H1 (cell line): ENCODE data around the gene KRTAP9-7. TPM values are rescaled to one million over a fixed set of nuclear protein-coding genes. Genes with fewer than 3 reads are reported as not detected.

Experiments
- CTCF ChIA-PET: fragments of 300-600 bp; sonication (Branson Sonifier 250); formaldehyde crosslinking; loops from one replicate; lab custom pipeline; 2021; ENCODE audit not compliant: partially characterized antibody; lab: Charles Lee
- POLR2A ChIA-PET: fragments of 300-600 bp; sonication (Branson Sonifier 250); formaldehyde crosslinking; loops from one replicate; lab custom pipeline; 2021; ENCODE audit warnings: inconsistent platforms; ENCODE audit not compliant: partially characterized antibody; lab: Charles Lee
- DNase-seq, 2 experiments: peaks; one replicate each; pipeline versions ENCODE4 v3.0.0 to v3.0.0-alpha.2; 2010 to 2022; ENCODE audit warnings: low spot score in 2 of 2, low read depth in 1 of 2, mixed read lengths in 1 of 2
- FAIRE-seq: peaks from 2 replicates; lab custom pipeline; 2011; peaks lifted over from hg19 to GRCh38; lab: Jason Lieb, UNC
- H2AFZ ChIP-seq: 2 replicates; pipeline ENCODE4 v1.8.1; 2012; ENCODE audit warnings: low read length, inconsistent platforms
- H2AK5ac ChIP-seq: 2 replicates; pipeline ENCODE4 v1.6.1; 2013; ENCODE audit warnings: low read depth, low read length
- H2BK120ac ChIP-seq: replicated peaks from 2 replicates; pipeline ENCODE3; 2013; ENCODE audit warnings: low read depth, low read length, inconsistent platforms
- H2BK12ac ChIP-seq: 2 replicates; pipeline ENCODE4 v1.6.1; 2013; ENCODE audit warnings: low read depth, low read length
- H2BK15ac ChIP-seq: 2 replicates; pipeline ENCODE4 v1.6.1; 2013; ENCODE audit warnings: low read length
- H2BK20ac ChIP-seq: 2 replicates; pipeline ENCODE4 v1.6.1; 2013; ENCODE audit warnings: low read length
- H2BK5ac ChIP-seq: 2 replicates; pipeline ENCODE4 v1.6.1; 2013; ENCODE audit warnings: low read depth, low read length
- H3K14ac ChIP-seq: 2 replicates; pipeline ENCODE4 v1.6.1; 2013; ENCODE audit warnings: inconsistent platforms; ENCODE audit not compliant: insufficient read length
- H3K18ac ChIP-seq: 2 replicates; pipeline ENCODE4 v1.6.1; 2013; ENCODE audit warnings: low read length; ENCODE audit errors: extremely low read depth
- H3K23ac ChIP-seq: 2 replicates; pipeline ENCODE4 v1.6.1; 2013; ENCODE audit warnings: inconsistent platforms; ENCODE audit not compliant: insufficient read length
- H3K23me2 ChIP-seq: 2 replicates; pipeline ENCODE4 v1.6.1; 2013; ENCODE audit warnings: low read depth, low read length
- H3K27ac ChIP-seq: 2 replicates; pipeline ENCODE4 v1.6.1; 2011; ENCODE audit warnings: low read depth, low read length, inconsistent platforms
- H3K27me3 ChIP-seq, 4 experiments: replicated peaks in 1 of 4; 1 replicate in 1 of 4; 2 replicates in 3 of 4; pipeline versions ENCODE4 v1.6.1 to v1.8.1; 2011 to 2013; ENCODE audit warnings: low read length in 3 of 4, mild to moderate bottlenecking in 3 of 4, inconsistent platforms in 2 of 4, mixed read lengths in 2 of 4, moderate library complexity in 1 of 4; ENCODE audit not compliant: control insufficient read depth in 3 of 4, insufficient read depth in 3 of 4; ENCODE audit errors: extremely low read depth in 1 of 4
- H3K36me3 ChIP-seq, 4 experiments: 2 replicates each; pipeline versions ENCODE4 v1.6.1 to v1.8.1; 2011 to 2013; ENCODE audit warnings: mild to moderate bottlenecking in 4 of 4, low read length in 3 of 4, moderate library complexity in 2 of 4, control low read depth in 1 of 4, inconsistent platforms in 1 of 4; ENCODE audit not compliant: insufficient read depth in 4 of 4, control insufficient read depth in 2 of 4
- H3K4ac ChIP-seq: replicated peaks from 2 replicates; pipeline ENCODE3; 2013; ENCODE audit warnings: low read length, low read depth, mixed read lengths, inconsistent platforms; ENCODE audit not compliant: insufficient read length
- H3K4me1 ChIP-seq, 4 experiments: replicated peaks in 1 of 4; 1 replicate in 1 of 4; 2 replicates in 3 of 4; pipeline versions ENCODE4 v1.6.1 to v1.8.1; 2011 to 2013; ENCODE audit warnings: low read length in 3 of 4, inconsistent platforms in 2 of 4, mixed read lengths in 1 of 4; ENCODE audit not compliant: insufficient read depth in 4 of 4, control insufficient read depth in 3 of 4
- H3K4me2 ChIP-seq, 2 experiments: 2 replicates each; pipeline versions ENCODE4 v1.6.1 to v1.8.1; 2011 to 2013; ENCODE audit warnings: low read depth in 2 of 2, low read length in 2 of 2, control low read depth in 1 of 2, inconsistent platforms in 1 of 2, mild to moderate bottlenecking in 1 of 2; ENCODE audit not compliant: insufficient read depth in 1 of 2
- H3K4me3 ChIP-seq, 4 experiments: fragments of 200-600, 300-600 bp in 1 of 4; sonication (generic), shearing (Covaris generic), sonication (Bioruptor Twin) in 1 of 4; 2 replicates each; pipeline versions ENCODE4 v1.5.1 to v1.8.1; 2011 to 2016; ENCODE audit warnings: low read length in 4 of 4, low read depth in 3 of 4, control low read depth in 2 of 4, inconsistent platforms in 2 of 4, mild to moderate bottlenecking in 2 of 4, mixed read lengths in 1 of 4, moderate library complexity in 1 of 4; ENCODE audit not compliant: insufficient read depth in 2 of 4; ENCODE audit errors: extremely low read depth in 1 of 4
- H3K56ac ChIP-seq: replicated peaks from 2 replicates; pipeline ENCODE3; 2013; ENCODE audit warnings: low read depth, mild to moderate bottlenecking, mixed read lengths, low read length, inconsistent platforms; ENCODE audit not compliant: insufficient read length
- H3K79me1 ChIP-seq: 2 replicates; pipeline ENCODE4 v1.6.1; 2013; ENCODE audit warnings: low read depth, low read length, control low read depth
- H3K79me2 ChIP-seq, 2 experiments: 2 replicates each; pipeline versions ENCODE4 v1.6.1 to v1.8.1; 2012 to 2013; ENCODE audit warnings: low read length in 2 of 2, mild to moderate bottlenecking in 2 of 2, inconsistent platforms in 1 of 2; ENCODE audit not compliant: insufficient read depth in 2 of 2, control insufficient read depth in 1 of 2
- H3K9ac ChIP-seq, 4 experiments: replicated peaks in 1 of 4; 1 replicate in 1 of 4; 2 replicates in 3 of 4; pipeline versions ENCODE4 v1.6.1 to v1.8.1; 2011 to 2013; ENCODE audit warnings: low read depth in 3 of 4, low read length in 3 of 4, control low read depth in 2 of 4, mild to moderate bottlenecking in 2 of 4, moderate library complexity in 2 of 4, inconsistent platforms in 1 of 4; ENCODE audit errors: extremely low read depth in 1 of 4
- H3K9me3 ChIP-seq, 2 experiments: 2 replicates each; pipeline versions ENCODE4 v1.6.1 to v1.8.1; 2012 to 2013; ENCODE audit warnings: mild to moderate bottlenecking in 2 of 2, moderate library complexity in 2 of 2, control low read depth in 1 of 2, inconsistent platforms in 1 of 2, low read depth in 1 of 2, low read length in 1 of 2, mixed read lengths in 1 of 2; ENCODE audit not compliant: insufficient read depth in 2 of 2
- H4K20me1 ChIP-seq, 2 experiments: replicated peaks in 1 of 2; 2 replicates each; pipeline versions ENCODE3 to v1.8.1; 2011 to 2013; ENCODE audit warnings: inconsistent platforms in 2 of 2, low read length in 2 of 2, mild to moderate bottlenecking in 1 of 2; ENCODE audit not compliant: insufficient read depth in 2 of 2, control insufficient read depth in 1 of 2
- H4K5ac ChIP-seq: 2 replicates; pipeline ENCODE4 v1.6.1; 2013; ENCODE audit warnings: low read length, low read depth, mixed read lengths, inconsistent platforms; ENCODE audit not compliant: insufficient read length
- H4K8ac ChIP-seq: 2 replicates; pipeline ENCODE4 v1.8.0; 2013; ENCODE audit warnings: mild to moderate bottlenecking, moderate library complexity, low read length, inconsistent platforms; ENCODE audit not compliant: insufficient read depth; ENCODE audit errors: extremely low read depth
- H4K91ac ChIP-seq: replicated peaks from 2 replicates; pipeline ENCODE3; 2013; ENCODE audit warnings: low read length, mixed read lengths, inconsistent platforms; ENCODE audit not compliant: insufficient read length
- ASH2L ChIP-seq: fragments of 200-600, 300-600 bp; sonication (generic); IDR thresholded peaks from one replicate; pipeline ENCODE4 v1.7.1; 2017; ENCODE audit warnings: low read length
- CHD1 ChIP-seq: IDR thresholded peaks from 2 replicates; pipeline ENCODE4 v1.6.1; 2012; ENCODE audit warnings: low read depth, low read length, improper control_type of control experiment
- EGR1 ChIP-seq: IDR thresholded peaks from 2 replicates; pipeline ENCODE4 v1.6.1; 2011; ENCODE audit warnings: low read depth, low read length, borderline replicate concordance
- KDM5A ChIP-seq: fragments of 200-600 bp; IDR thresholded peaks from 2 replicates; pipeline ENCODE4 v1.7.1; 2012; ENCODE audit warnings: mild to moderate bottlenecking, low read length, inconsistent platforms, mixed read lengths
- PHF8 ChIP-seq: fragments of 200-600 bp; sonication (generic); conservative IDR thresholded peaks from 2 replicates; pipeline ENCODE4 v1.7.1; 2012; ENCODE audit warnings: low read depth, mild to moderate bottlenecking, inconsistent platforms, low read length, moderate library complexity
- POLR2AphosphoS5 ChIP-seq: IDR thresholded peaks from 2 replicates; pipeline ENCODE4 v1.6.1; 2011; ENCODE audit warnings: low read depth, low read length
- SP2 ChIP-seq: IDR thresholded peaks from 2 replicates; pipeline ENCODE4 v1.6.1; 2012; ENCODE audit warnings: mild to moderate bottlenecking, low read length, inconsistent platforms
- SRF ChIP-seq: IDR thresholded peaks from 2 replicates; pipeline ENCODE4 v1.6.1; 2011; ENCODE audit warnings: mild to moderate bottlenecking, low read depth, low read length, moderate library complexity
- TBP ChIP-seq: IDR thresholded peaks from 2 replicates; pipeline ENCODE4 v1.6.1; 2011; ENCODE audit warnings: low read depth, low read length, improper control_type of control experiment
- ZNF274 ChIP-seq: IDR thresholded peaks from 2 replicates; pipeline ENCODE4 v1.7.0; 2012; ENCODE audit warnings: low read length, borderline replicate concordance; ENCODE audit errors: extremely low read depth
- WGBS, 2 experiments: shearing (Covaris generic) in 1 of 2; methylation state at CpG; one replicate each; pipeline versions ENCODE4 v1.1.6 to v1.1.7; 2013 to 2015; ENCODE audit warnings: low lambda C conversion rate in 2 of 2, mixed read lengths in 2 of 2, inconsistent platforms in 1 of 2, low coverage in 1 of 2, missing lambda C conversion rate in 1 of 2; ENCODE audit not compliant: insufficient replicate concordance in 2 of 2, insufficient coverage in 1 of 2, insufficient read length in 1 of 2; ENCODE audit errors: extremely low coverage in 1 of 2, missing lambda C conversion rate in 1 of 2; 5-methylcytosine and 5-hydroxymethylcytosine counted together
- polyA plus RNA-seq, 7 experiments: library from polyadenylated mRNA; depleted of rRNA in 3 of 7; stranded (reverse) in 5 of 7; unstranded in 2 of 7; fragments of >200 nt in 5 of 7; fragments of 200-250 nt in 2 of 7; gene quantifications; 1 replicate in 5 of 7; 2 replicates in 1 of 7; 4 replicates in 1 of 7; pipeline versions ENCODE4 v1.2.1 to v1.2.3, GENCODE V29; 2011 to 2013; ENCODE audit warnings: missing spikeins in 2 of 7, mixed read lengths in 2 of 7
- total RNA-seq: library from RNA; stranded (reverse); fragmentation: NEBNext Ultra II Directional; extraction: Animal tissue kit (Norgen Biotek cat#: 25700); gene quantifications from 2 replicates; pipeline ENCODE4 v1.2.1, GENCODE V29; 2021
- TF ChIP-seq, protein P1 (sequence below): IDR thresholded peaks from 2 replicates; pipeline ENCODE4 v1.6.1; 2012; ENCODE audit warnings: inconsistent platforms
- TF ChIP-seq, protein P2 (sequence below): IDR thresholded peaks from 2 replicates; pipeline ENCODE4 v1.6.1; 2011; ENCODE audit warnings: low read depth, mild to moderate bottlenecking, low read length; ENCODE audit not compliant: insufficient read depth

KRTAP9-7 gene
- total and polyA plus RNA-seq, 2 of the 8 experiments (the other 6 are each of a cell fraction or from before 2014, with no cell fraction given) = not detected

DNA sequence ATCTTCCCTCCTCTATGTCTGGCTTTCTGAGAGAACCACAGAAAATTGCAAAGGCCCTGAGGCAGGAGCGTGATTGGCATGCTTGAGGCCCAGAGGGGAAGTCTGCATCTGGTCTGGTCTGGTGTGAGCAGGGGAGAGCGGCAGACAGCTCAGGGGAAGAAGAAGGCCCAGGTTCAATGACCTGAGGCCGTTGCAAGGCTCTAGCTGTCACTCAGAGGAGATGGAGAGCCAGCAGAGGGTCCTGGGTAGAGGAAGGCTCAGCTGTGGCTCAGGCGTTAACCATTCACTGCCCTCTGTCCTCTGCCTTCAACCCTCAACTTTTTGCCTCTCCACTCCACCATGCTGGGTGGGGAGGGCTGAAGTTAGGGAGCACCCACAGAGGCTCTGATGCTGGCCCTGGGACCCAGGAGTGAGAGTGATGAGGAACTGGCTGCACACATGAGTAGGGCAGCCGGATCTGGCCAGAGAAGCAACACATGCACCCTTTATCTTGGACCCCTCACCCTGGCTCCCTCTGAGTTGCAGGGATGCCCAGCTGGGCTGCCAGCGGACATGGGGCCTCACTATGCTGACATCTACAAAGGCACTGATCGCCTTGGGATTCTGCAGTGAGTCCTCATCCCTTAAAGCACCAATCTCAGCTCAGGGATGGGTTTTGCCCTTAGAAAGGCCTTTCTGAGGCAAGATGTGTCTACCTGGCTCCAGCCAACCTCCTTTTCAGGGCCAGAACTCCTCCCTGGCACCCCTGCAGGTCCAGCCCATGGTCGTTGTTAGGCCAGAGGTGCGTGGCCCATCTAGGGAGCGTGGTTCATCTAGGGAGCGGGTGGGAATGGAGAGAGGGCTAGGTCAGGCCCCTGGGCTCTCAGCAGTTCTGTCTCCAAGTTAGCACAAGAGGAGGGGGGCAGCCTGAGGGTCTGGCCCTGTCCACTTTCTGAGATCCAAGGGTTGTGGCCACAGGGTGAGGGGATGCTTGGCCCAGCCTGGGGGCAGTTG, 47.7 kb downstream of the KRTAP9-7 start:
- no peak overlapping the region for H3K14ac ChIP-seq
- H3K79me1 ChIP-seq = no peaks in the 10 kb centered on the region
- FAIRE-seq (no peak), DNase-seq (no peak)
- H2AFZ ChIP-seq = no peak overlapping the region
- H4K5ac ChIP-seq = no peak overlapping the region
- H3K23me2 ChIP-seq = no peaks in the 10 kb centered on the region
- CTCF ChIA-PET = interaction anchor here (0.6 to 3.7 kb wide), 68 partner anchors 9 to 480 kb away, joined by 3 to 31 read pairs (median 4); partner anchors contain the start of genes KRT33A, KRTAP1-1, KRTAP1-3 and KRTAP16-1
- H3K18ac ChIP-seq = no peak overlapping the region
- POLR2A ChIA-PET = no interaction called here
- H3K9ac ChIP-seq = no peak overlapping the region
- H2BK20ac ChIP-seq = no peak overlapping the region
- H2AK5ac ChIP-seq = no peak overlapping the region
- no peak overlapping the region for H2BK5ac ChIP-seq
- H3K27me3 ChIP-seq = no peaks in the 10 kb centered on the region
- H3K27ac ChIP-seq = no peak overlapping the region
- no peaks in the 10 kb centered on the region; a peak in 1 of 7 replicates for H3K4me1 ChIP-seq
- WGBS, 2 experiments = 89% methylated on average over 11 of the region's 11 CpGs; no CpG with 5 or more reads in 1 of the 2 experiments
- H4K91ac ChIP-seq = no peak overlapping the region
- H3K36me3 ChIP-seq = no peaks in the 10 kb centered on the region
- H3K23ac ChIP-seq = no peak overlapping the region
- H4K20me1 ChIP-seq = no peaks in the 10 kb centered on the region
- 0 out of 4 replicates have a peak, but pooled peaks cover 0 to 5% of the 10 kb centered on the region in 2 experiments for H3K9me3 ChIP-seq
- no peak overlapping the region for H2BK12ac ChIP-seq
- H4K8ac ChIP-seq = no peak overlapping the region; the same call in 1 of the 2 replicates
- no peaks in the 10 kb centered on the region for H3K79me2 ChIP-seq
- H2BK120ac ChIP-seq = no peak overlapping the region
- H2BK15ac ChIP-seq = no peak overlapping the region
- H3K4me2 ChIP-seq = no peak overlapping the region
- H3K4me3 ChIP-seq = no peak overlapping the region
- no peak overlapping the region for H3K4ac ChIP-seq
- H3K56ac ChIP-seq = no peak overlapping the region
- TF ChIP-seq ASH2L = no peak
- no peak for TF ChIP-seq CHD1
- no peak for TF ChIP-seq PHF8
- TF ChIP-seq SP2 = no peak
- TF ChIP-seq POLR2AphosphoS5 = no peak
- TF ChIP-seq, protein P1, sequence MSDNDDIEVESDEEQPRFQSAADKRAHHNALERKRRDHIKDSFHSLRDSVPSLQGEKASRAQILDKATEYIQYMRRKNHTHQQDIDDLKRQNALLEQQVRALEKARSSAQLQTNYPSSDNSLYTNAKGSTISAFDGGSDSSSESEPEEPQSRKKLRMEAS = no peak
- no peak for TF ChIP-seq SRF
- TF ChIP-seq, protein P2, sequence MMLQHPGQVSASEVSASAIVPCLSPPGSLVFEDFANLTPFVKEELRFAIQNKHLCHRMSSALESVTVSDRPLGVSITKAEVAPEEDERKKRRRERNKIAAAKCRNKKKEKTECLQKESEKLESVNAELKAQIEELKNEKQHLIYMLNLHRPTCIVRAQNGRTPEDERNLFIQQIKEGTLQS = no peak
- no peak for TF ChIP-seq EGR1
- TF ChIP-seq TBP = no peak
- TF ChIP-seq KDM5A = no peak
- no peak for TF ChIP-seq ZNF274
